Measurements from ENCODE around the gene RBPJ. TPM values are rescaled to one million over a fixed set of nuclear protein-coding genes. Genes with fewer than 3 reads are reported as not detected.

RBPJ gene
- total RNA-seq, 1 donor from 2014 or later, result 118 TPM

GRCh38 chr4:26420438-26420837, 99.6 kb downstream of the RBPJ start:
- Histone ChIP-seq H3K27me3 (ENCODE audit: low read depth) (no peaks in the 10 kb centered on the region), H3K4me3 (no peak overlapping the region), H3K27ac (no peak overlapping the region), H3K4me1 (peaks cover 7% of the 10 kb centered on the region), H3K9me3 (no peaks in the 10 kb centered on the region), H3K36me3 (peaks cover 38% of the 10 kb centered on the region)
- DNase-seq (no peak), ATAC-seq (no peak)
- TF ChIP-seq CTCF (IDR thresholded peaks at IDR 0.05), result no peak
- intact Hi-C loops (cut with DNase I), result no loop called here

DNA sequence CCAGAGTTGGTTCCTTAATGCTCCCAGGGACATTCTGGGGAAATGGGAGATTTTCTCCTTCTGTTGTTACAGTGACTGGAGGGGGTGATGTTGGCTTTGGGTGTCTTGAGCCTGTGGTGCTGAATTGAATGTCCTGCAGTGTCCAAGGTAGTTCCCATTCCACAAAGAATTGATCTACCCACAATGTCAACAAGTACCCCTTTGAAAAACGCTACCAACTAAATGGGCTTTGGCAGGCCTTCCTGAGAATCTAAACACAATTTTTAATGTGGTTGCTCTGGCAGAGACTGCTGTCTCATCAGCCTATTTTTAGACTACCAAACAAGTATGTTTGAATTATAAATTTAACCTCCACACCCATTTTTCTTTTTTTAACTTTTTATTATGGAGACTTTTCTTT, 100.1 kb downstream of the RBPJ start:
- Histone ChIP-seq H3K4me1 (peaks cover 7% of the 10 kb centered on the region), H3K36me3 (peaks cover 38% of the 10 kb centered on the region), H3K27me3 (ENCODE audit: low read depth) (no peaks in the 10 kb centered on the region), H3K4me3 (no peak overlapping the region), H3K27ac (no peak overlapping the region), H3K9me3 (no peaks in the 10 kb centered on the region)
- intact Hi-C loops (cut with DNase I), result no loop called here
- TF ChIP-seq CTCF (IDR thresholded peaks at IDR 0.05), result no peak
- no peak for DNase-seq
- no peak for ATAC-seq

- H3K4me1 ChIP-seq, result peaks cover 7% of the 10 kb centered on the region
Observed at GRCh38 chr4:26424153-26424552, 103.3 kb downstream of the RBPJ start.

GRCh38 chr4:26424838-26425237, 104.0 kb downstream of the RBPJ start:
- Histone ChIP-seq H3K4me3 (no peak overlapping the region), H3K27ac (no peak overlapping the region), H3K36me3 (peaks cover 60% of the 10 kb centered on the region), H3K9me3 (no peaks in the 10 kb centered on the region), H3K27me3 (ENCODE audit: low read depth) (no peaks in the 10 kb centered on the region), H3K4me1 (peaks cover 7% of the 10 kb centered on the region)
- ATAC-seq (no peak), DNase-seq (no peak)
- intact Hi-C loops (cut with DNase I), result no loop called here
- TF ChIP-seq CTCF (IDR thresholded peaks at IDR 0.05), result no peak

More at GRCh38 chr4:26424153-26424552, 103.3 kb downstream of the RBPJ start:
- Histone ChIP-seq H3K9me3 (no peaks in the 10 kb centered on the region), H3K36me3 (peaks cover 53% of the 10 kb centered on the region), H3K4me3 (no peak overlapping the region), H3K27me3 (ENCODE audit: low read depth) (no peaks in the 10 kb centered on the region), H3K27ac (no peak overlapping the region)
- DNase-seq, result no peak
- TF ChIP-seq CTCF (IDR thresholded peaks at IDR 0.05), result no peak
- ATAC-seq, result no peak
- intact Hi-C loops (cut with DNase I), result no loop called here

DNA sequence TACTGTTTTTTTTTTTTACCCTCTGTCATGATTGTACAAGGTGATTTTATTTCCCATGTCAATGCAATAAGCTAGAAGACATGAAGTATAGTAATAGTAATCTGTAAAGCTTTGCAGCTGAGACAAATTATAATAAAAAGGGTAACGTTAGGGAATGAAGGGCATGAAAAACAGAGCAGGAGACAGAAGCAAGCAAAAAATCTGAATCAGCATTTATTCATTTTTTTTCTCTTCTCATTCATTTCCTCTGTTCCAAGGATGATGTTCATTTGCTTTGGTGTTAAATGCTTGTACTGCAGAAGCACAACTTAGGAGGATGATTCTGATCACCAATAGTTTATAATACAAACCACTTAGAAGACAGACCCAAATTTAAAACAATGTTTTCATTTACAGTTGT, 105.1 kb downstream of the RBPJ start:
- TF ChIP-seq CTCF (IDR thresholded peaks at IDR 0.05), result no peak
- peaks cover 5% of the 10 kb centered on the region for H3K4me1 ChIP-seq
- DNase-seq (no peak), ATAC-seq (no peak)
- no peaks in the 10 kb centered on the region for H3K9me3 ChIP-seq
- H3K27me3 ChIP-seq (ENCODE audit: low read depth), result no peaks in the 10 kb centered on the region
- intact Hi-C loops (cut with DNase I), result no loop called here
- no peak overlapping the region for H3K27ac ChIP-seq
- H3K4me3 ChIP-seq, result no peak overlapping the region
- H3K36me3 ChIP-seq, result peaks cover 64% of the 10 kb centered on the region

GRCh38 chr4:26426892-26427291, 106.1 kb downstream of the RBPJ start:
- Histone ChIP-seq H3K4me1 (no peaks in the 10 kb centered on the region), H3K4me3 (no peak overlapping the region), H3K27ac (no peak overlapping the region), H3K9me3 (no peaks in the 10 kb centered on the region), H3K27me3 (ENCODE audit: low read depth) (no peaks in the 10 kb centered on the region), H3K36me3 (peaks cover 69% of the 10 kb centered on the region)
- TF ChIP-seq CTCF (IDR thresholded peaks at IDR 0.05), result no peak
- ATAC-seq (no peak), DNase-seq (no peak)
- intact Hi-C loops (cut with DNase I), result no loop called here
